OCI-LY1 (cell line): ENCODE measurements around the gene UXT.

Source experiments
- EZH2 ChIP-seq: fragments of 200-600 bp; sonication (generic), shearing (Covaris generic); IDR thresholded peaks from 2 replicates; pipeline ENCODE4 v1.8.0; 2017; ENCODE audit warnings: borderline replicate concordance, mixed run types, mild to moderate bottlenecking, antibody characterized with exemption, low read length, moderate library complexity, mixed read lengths
- TF ChIP-seq, protein P1 (sequence below): fragments of 200-600 bp; sonication (generic), shearing (Covaris generic); IDR thresholded peaks from 2 replicates; pipeline ENCODE4 v1.5.1; 2017; ENCODE audit warnings: mild to moderate bottlenecking, antibody characterized with exemption, low read length, moderate library complexity, mixed read lengths

DNA sequence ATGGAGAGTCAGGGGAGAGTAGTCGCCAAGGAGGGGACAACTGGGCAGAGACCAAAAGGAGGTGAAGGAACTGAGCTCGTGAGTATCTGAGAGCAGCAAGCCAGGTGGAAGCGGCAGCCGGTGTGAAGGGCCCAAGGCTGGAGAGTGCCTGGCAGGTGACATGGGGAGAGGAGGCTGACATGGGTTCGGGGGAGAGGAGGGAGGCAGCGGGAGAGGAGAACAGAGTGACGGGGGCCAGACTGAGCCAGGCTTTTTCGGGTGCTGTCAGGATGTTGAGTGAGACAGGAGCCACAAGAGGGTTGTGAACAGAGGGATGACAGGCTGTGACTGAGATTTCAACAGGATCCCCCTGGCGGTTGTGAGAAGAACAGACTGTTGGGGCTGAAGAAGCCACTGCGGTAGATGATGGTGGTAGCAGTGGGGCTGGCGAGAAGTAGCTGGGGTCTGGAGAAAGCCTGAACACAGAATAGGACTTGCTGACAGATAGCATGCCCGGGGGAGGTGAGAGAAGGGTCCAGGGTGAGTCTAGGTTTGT lies 14.4 kb downstream of the UXT start:
- no peak for TF ChIP-seq EZH2
- TF ChIP-seq, protein P1, sequence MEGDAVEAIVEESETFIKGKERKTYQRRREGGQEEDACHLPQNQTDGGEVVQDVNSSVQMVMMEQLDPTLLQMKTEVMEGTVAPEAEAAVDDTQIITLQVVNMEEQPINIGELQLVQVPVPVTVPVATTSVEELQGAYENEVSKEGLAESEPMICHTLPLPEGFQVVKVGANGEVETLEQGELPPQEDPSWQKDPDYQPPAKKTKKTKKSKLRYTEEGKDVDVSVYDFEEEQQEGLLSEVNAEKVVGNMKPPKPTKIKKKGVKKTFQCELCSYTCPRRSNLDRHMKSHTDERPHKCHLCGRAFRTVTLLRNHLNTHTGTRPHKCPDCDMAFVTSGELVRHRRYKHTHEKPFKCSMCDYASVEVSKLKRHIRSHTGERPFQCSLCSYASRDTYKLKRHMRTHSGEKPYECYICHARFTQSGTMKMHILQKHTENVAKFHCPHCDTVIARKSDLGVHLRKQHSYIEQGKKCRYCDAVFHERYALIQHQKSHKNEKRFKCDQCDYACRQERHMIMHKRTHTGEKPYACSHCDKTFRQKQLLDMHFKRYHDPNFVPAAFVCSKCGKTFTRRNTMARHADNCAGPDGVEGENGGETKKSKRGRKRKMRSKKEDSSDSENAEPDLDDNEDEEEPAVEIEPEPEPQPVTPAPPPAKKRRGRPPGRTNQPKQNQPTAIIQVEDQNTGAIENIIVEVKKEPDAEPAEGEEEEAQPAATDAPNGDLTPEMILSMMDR, result peak; percentile 46
